NT2/D1 (cell line): ENCODE measurements around the gene STAM.

Source experiments
- DNase-seq: peaks from one replicate; pipeline ENCODE4 v3.0.0-alpha.2; 2011; ENCODE audit warnings: low read depth, low spot score
- H3K27me3 ChIP-seq: 2 replicates; pipeline ENCODE4 v1.6.0; 2011; ENCODE audit warnings: mild to moderate bottlenecking; ENCODE audit not compliant: insufficient read length, insufficient read depth
- H3K36me3 ChIP-seq: 2 replicates; pipeline ENCODE4 v1.6.1; 2011; ENCODE audit warnings: mild to moderate bottlenecking, low read length, mixed read lengths; ENCODE audit not compliant: insufficient read depth, insufficient read length
- H3K4me1 ChIP-seq: 2 replicates; pipeline ENCODE4 v1.5.1; 2011; ENCODE audit not compliant: insufficient read depth, insufficient read length
- H3K4me3 ChIP-seq: 2 replicates; pipeline ENCODE4 v1.5.1; 2011; ENCODE audit warnings: low read depth; ENCODE audit not compliant: insufficient read length
- H3K9ac ChIP-seq: 2 replicates; pipeline ENCODE4 v1.6.0; 2011; ENCODE audit warnings: low read depth; ENCODE audit not compliant: insufficient read length
- H3K9me3 ChIP-seq: 2 replicates; pipeline ENCODE4 v1.5.1; 2011; ENCODE audit warnings: mild to moderate bottlenecking, low read length; ENCODE audit not compliant: insufficient read depth
- SUZ12 ChIP-seq: IDR thresholded peaks from 2 replicates; pipeline ENCODE4 v1.6.1; 2011; ENCODE audit not compliant: insufficient read length, insufficient read depth; ENCODE audit errors: extremely low read depth
- YY1 ChIP-seq: IDR thresholded peaks from 2 replicates; pipeline ENCODE4 v1.6.1; 2011; ENCODE audit not compliant: insufficient read length, insufficient read depth
- ZNF274 ChIP-seq: IDR thresholded peaks from 2 replicates; pipeline ENCODE4 v1.6.1; 2011; ENCODE audit warnings: mild to moderate bottlenecking, low read depth, low read length

Gene STAM

GRCh38 chr10:17731331-17732020 is 87.5 kb downstream of the STAM start:
- Histone ChIP-seq H3K9ac (no peak overlapping the region), H3K4me1 (no peaks in the 10 kb centered on the region), H3K36me3 (no peaks in the 10 kb centered on the region), H3K4me3 (no peak overlapping the region), H3K27me3 (no peaks in the 10 kb centered on the region), H3K9me3 (no peaks in the 10 kb centered on the region)
- no peak for DNase-seq
- TF ChIP-seq SUZ12, result no peak
- TF ChIP-seq ZNF274, result no peak
- no peak for TF ChIP-seq YY1

- no peak for DNase-seq
- Histone ChIP-seq H3K4me3 (no peak overlapping the region), H3K9ac (no peak overlapping the region), H3K36me3 (no peaks in the 10 kb centered on the region), H3K4me1 (no peaks in the 10 kb centered on the region), H3K27me3 (no peaks in the 10 kb centered on the region), H3K9me3 (no peaks in the 10 kb centered on the region)
- no peak for TF ChIP-seq ZNF274
- no peak for TF ChIP-seq SUZ12
- TF ChIP-seq YY1, result no peak
These were observed 89.7 kb downstream of the STAM start for GRCh38 chr10:17733620-17734019.

- H3K36me3 ChIP-seq, result no peaks in the 10 kb centered on the region
- TF ChIP-seq YY1 (no peak), ZNF274 (no peak), SUZ12 (no peak)
- no peak overlapping the region for H3K9ac ChIP-seq
- no peaks in the 10 kb centered on the region for H3K4me1 ChIP-seq
- no peaks in the 10 kb centered on the region for H3K27me3 ChIP-seq
- DNase-seq, result no peak
- no peak overlapping the region for H3K4me3 ChIP-seq
- H3K9me3 ChIP-seq, result no peaks in the 10 kb centered on the region
These were observed 90.6 kb downstream of the STAM start for GRCh38 chr10:17734432-17735080.

GRCh38 chr10:17735166-17735941 is 91.4 kb downstream of the STAM start:
- H3K4me3 ChIP-seq, result no peak overlapping the region
- no peak for DNase-seq
- no peaks in the 10 kb centered on the region for H3K36me3 ChIP-seq
- H3K4me1 ChIP-seq, result no peaks in the 10 kb centered on the region
- no peaks in the 10 kb centered on the region for H3K9me3 ChIP-seq
- no peak for TF ChIP-seq YY1
- TF ChIP-seq ZNF274, result no peak
- TF ChIP-seq SUZ12, result no peak
- no peak overlapping the region for H3K9ac ChIP-seq
- H3K27me3 ChIP-seq, result no peaks in the 10 kb centered on the region

GRCh38 chr10:17736223-17736622 is 92.3 kb downstream of the STAM start:
- H3K9me3 ChIP-seq, result no peaks in the 10 kb centered on the region
- DNase-seq, result no peak
- H3K36me3 ChIP-seq, result no peaks in the 10 kb centered on the region
- no peaks in the 10 kb centered on the region for H3K27me3 ChIP-seq
- TF ChIP-seq SUZ12 (no peak), ZNF274 (no peak), YY1 (no peak)
- H3K9ac ChIP-seq, result no peak overlapping the region
- H3K4me3 ChIP-seq, result no peak overlapping the region
- H3K4me1 ChIP-seq, result no peaks in the 10 kb centered on the region

GRCh38 chr10:17737027-17737965 is 93.3 kb downstream of the STAM start:
- TF ChIP-seq ZNF274 (no peak), SUZ12 (no peak), YY1 (no peak)
- Histone ChIP-seq H3K36me3 (no peaks in the 10 kb centered on the region), H3K4me1 (no peaks in the 10 kb centered on the region), H3K4me3 (no peak overlapping the region), H3K9ac (no peak overlapping the region), H3K9me3 (no peaks in the 10 kb centered on the region), H3K27me3 (no peaks in the 10 kb centered on the region)
- DNase-seq, result peak; percentile 18
